ENCODE measurements around the gene IL4I1. TPM values are rescaled to one million over a fixed set of nuclear protein-coding genes. Genes with fewer than 3 reads are reported as not detected.

The IL4I1 gene
- total RNA-seq, 4 donors from 2014 or later, result 0.63 to 3.0 (median 1.7) TPM; not detected in 1

- Histone ChIP-seq H3K4me1 (peaks cover 0 to 18% (median 7%) of the 10 kb centered on the region in 4 donors), H3K4me3 (no peak overlapping the region), H3K36me3 (peaks cover 3 to 53% (median 9%) of the 10 kb centered on the region in 3 donors), H3K27ac (no peak overlapping the region), H3K9me3 (no peaks in the 10 kb centered on the region), H3K27me3 (no peaks in the 10 kb centered on the region)
- WGBS, 2 donors, result 94 to 96% methylated on average over 15 to 20 of the region's 23 CpGs
- no peak for TF ChIP-seq EP300 (IDR thresholded peaks at IDR 0.05)
- no peak for TF ChIP-seq POLR2A (IDR thresholded peaks at IDR 0.05)
- no peak for TF ChIP-seq CTCF (IDR thresholded peaks at IDR 0.05)
- DNase-seq (ENCODE audit: low spot score in 2 of 2), result no peak
Measured at GRCh38 chr19:49889038-49889686, 7.5 kb downstream of the IL4I1 start.

- peaks cover 0 to 18% (median 7%) of the 10 kb centered on the region in 4 donors for H3K4me1 ChIP-seq
- H3K9me3 ChIP-seq, result no peaks in the 10 kb centered on the region
- H3K27ac ChIP-seq, result no peak overlapping the region
- TF ChIP-seq CTCF (IDR thresholded peaks at IDR 0.05) (no peak), EP300 (IDR thresholded peaks at IDR 0.05) (no peak), POLR2A (IDR thresholded peaks at IDR 0.05) (no peak)
- no peak overlapping the region for H3K4me3 ChIP-seq
- H3K36me3 ChIP-seq, result peaks cover 4 to 60% (median 16%) of the 10 kb centered on the region in 3 donors
- no peaks in the 10 kb centered on the region for H3K27me3 ChIP-seq
- WGBS, 2 donors, result 89 to 92% methylated on average over 4 to 18 of the region's 18 CpGs
- DNase-seq (ENCODE audit: low spot score in 2 of 2), result no peak
Measured at GRCh38 chr19:49888510-49888824, 8.2 kb downstream of the IL4I1 start.

GRCh38 chr19:49887665-49888509, 8.8 kb downstream of the IL4I1 start:
- H3K27ac ChIP-seq, result no peak overlapping the region
- H3K9me3 ChIP-seq, result peaks cover 0 to 2% (median 0%) of the 10 kb centered on the region in 4 donors
- TF ChIP-seq POLR2A (IDR thresholded peaks at IDR 0.05) (no peak), CTCF (IDR thresholded peaks at IDR 0.05) (no peak), EP300 (IDR thresholded peaks at IDR 0.05) (no peak)
- 83 to 86% methylated on average over 41 to 54 of the region's 54 CpGs for WGBS, 2 donors
- H3K36me3 ChIP-seq, result peaks cover 4 to 66% (median 22%) of the 10 kb centered on the region in 3 donors
- H3K4me1 ChIP-seq, result peaks cover 0 to 18% (median 7%) of the 10 kb centered on the region in 4 donors
- DNase-seq (ENCODE audit: low spot score in 2 of 2), result no peak
- H3K27me3 ChIP-seq, result no peaks in the 10 kb centered on the region
- H3K4me3 ChIP-seq, result no peak overlapping the region

GRCh38 chr19:49887037-49887664, 9.5 kb downstream of the IL4I1 start:
- H3K27me3 ChIP-seq, result no peaks in the 10 kb centered on the region
- DNase-seq (ENCODE audit: low spot score in 2 of 2), result no peak
- peaks cover 0 to 5% (median 0%) of the 10 kb centered on the region in 4 donors for H3K9me3 ChIP-seq
- no peak overlapping the region for H3K4me3 ChIP-seq
- WGBS, 2 donors, result 70 to 73% methylated on average over 20 to 23 of the region's 23 CpGs
- H3K27ac ChIP-seq, result no peak overlapping the region
- peaks cover 0 to 18% (median 7%) of the 10 kb centered on the region in 4 donors for H3K4me1 ChIP-seq
- peaks cover 9 to 73% (median 29%) of the 10 kb centered on the region in 3 donors for H3K36me3 ChIP-seq
- no peak for TF ChIP-seq POLR2A (IDR thresholded peaks at IDR 0.05)
- no peak for TF ChIP-seq EP300 (IDR thresholded peaks at IDR 0.05)
- TF ChIP-seq CTCF (IDR thresholded peaks at IDR 0.05), result no peak
